H9 (cell line): ENCODE data around the gene COX7A2L. TPM values are rescaled to one million over a fixed set of nuclear protein-coding genes. Genes with fewer than 3 reads are reported as not detected.

Source experiments
- DNase-seq: peaks from one replicate; pipeline ENCODE4 v3.0.0-alpha.2; 2017
- H2AFZ ChIP-seq: one replicate; pipeline ENCODE4 v1.6.1; 2013; ENCODE audit warnings: mild to moderate bottlenecking, low read length, control low read depth, moderate library complexity
- H2AK5ac ChIP-seq: 2 replicates; pipeline ENCODE4 v1.6.1; 2013; ENCODE audit warnings: low read length, control low read depth, mixed read lengths; ENCODE audit not compliant: insufficient read length
- H2BK120ac ChIP-seq: one replicate; pipeline ENCODE4 v1.6.1; 2013; ENCODE audit warnings: low read depth, mild to moderate bottlenecking, low read length, control low read depth, inconsistent platforms; ENCODE audit not compliant: poor library complexity, severe bottlenecking
- H2BK12ac ChIP-seq: 2 replicates; pipeline ENCODE4 v1.6.1; 2013; ENCODE audit warnings: low read length, control low read depth, mixed read lengths, low read depth; ENCODE audit not compliant: insufficient read length
- H2BK15ac ChIP-seq: 2 replicates; pipeline ENCODE4 v1.6.1; 2013; ENCODE audit warnings: low read depth, low read length, control low read depth
- H2BK20ac ChIP-seq: one replicate; pipeline ENCODE4 v1.6.1; 2013; ENCODE audit warnings: low read depth, mild to moderate bottlenecking, low read length, control low read depth, inconsistent platforms; ENCODE audit not compliant: poor library complexity, severe bottlenecking
- H2BK5ac ChIP-seq: 2 replicates; pipeline ENCODE4 v1.6.1; 2013; ENCODE audit warnings: low read length, control low read depth, mixed read lengths; ENCODE audit not compliant: insufficient read length
- H3K14ac ChIP-seq: 2 replicates; pipeline ENCODE4 v1.6.1; 2013; ENCODE audit warnings: low read length, control low read depth; ENCODE audit not compliant: insufficient read depth
- H3K18ac ChIP-seq: 2 replicates; pipeline ENCODE4 v1.6.1; 2013; ENCODE audit warnings: low read depth, mild to moderate bottlenecking, mixed read lengths, low read length, control low read depth; ENCODE audit not compliant: insufficient read length
- H3K23ac ChIP-seq: 2 replicates; pipeline ENCODE4 v1.6.1; 2013; ENCODE audit warnings: low read length, control low read depth, mixed read lengths, low read depth; ENCODE audit not compliant: insufficient read length
- H3K23me2 ChIP-seq: 2 replicates; pipeline ENCODE4 v1.6.1; 2013; ENCODE audit warnings: low read depth, mild to moderate bottlenecking, mixed read lengths, low read length, control low read depth; ENCODE audit not compliant: insufficient read length, poor library complexity, severe bottlenecking
- H3K27ac ChIP-seq: 2 replicates; pipeline ENCODE4 v1.5.1; 2013; ENCODE audit warnings: low read length, control low read depth, mixed read lengths, low read depth; ENCODE audit not compliant: insufficient read length
- H3K27me3 ChIP-seq: 2 replicates; pipeline ENCODE4 v1.6.1; 2013; ENCODE audit warnings: low read length, control low read depth, inconsistent platforms; ENCODE audit not compliant: insufficient read depth
- H3K4ac ChIP-seq: 2 replicates; pipeline ENCODE4 v1.6.1; 2013; ENCODE audit warnings: low read depth, mild to moderate bottlenecking, control low read depth, inconsistent platforms, low read length, moderate library complexity
- H3K4me1 ChIP-seq: 2 replicates; pipeline ENCODE4 v1.6.1; 2013; ENCODE audit warnings: low read length, control low read depth, inconsistent platforms; ENCODE audit not compliant: insufficient read depth
- H3K4me2 ChIP-seq: 2 replicates; pipeline ENCODE4 v1.6.1; 2013; ENCODE audit warnings: low read length, control low read depth, mixed read lengths; ENCODE audit not compliant: insufficient read length, insufficient read depth
- H3K56ac ChIP-seq: 2 replicates; pipeline ENCODE4 v1.6.1; 2013; ENCODE audit warnings: low read depth, mild to moderate bottlenecking, mixed read lengths, low read length, control low read depth; ENCODE audit not compliant: insufficient read length
- H3K79me1 ChIP-seq: 2 replicates; pipeline ENCODE4 v1.6.1; 2013; ENCODE audit warnings: low read depth, mild to moderate bottlenecking, moderate library complexity, low read length, control low read depth, inconsistent platforms; ENCODE audit not compliant: insufficient read depth, poor library complexity, severe bottlenecking
- H3K79me2 ChIP-seq: 2 replicates; pipeline ENCODE4 v1.6.1; 2013; ENCODE audit warnings: low read length, control low read depth, inconsistent platforms; ENCODE audit not compliant: insufficient read depth
- H3K9ac ChIP-seq: 2 replicates; pipeline ENCODE4 v1.6.1; 2013; ENCODE audit warnings: low read length, control low read depth, mixed read lengths; ENCODE audit not compliant: insufficient read length; ENCODE audit errors: extremely low read depth
- H3K9me3 ChIP-seq: one replicate; pipeline ENCODE4 v1.6.1; 2013; ENCODE audit warnings: low read depth, low read length, inconsistent platforms; ENCODE audit not compliant: control insufficient read depth
- H3T11ph ChIP-seq: one replicate; pipeline ENCODE4 v1.6.1; 2013; ENCODE audit warnings: mild to moderate bottlenecking, low read length, control low read depth, inconsistent platforms
- H4K20me1 ChIP-seq: one replicate; pipeline ENCODE4 v1.6.1; 2013; ENCODE audit not compliant: control insufficient read depth, insufficient read length, insufficient read depth
- H4K5ac ChIP-seq: 2 replicates; pipeline ENCODE4 v1.6.1; 2013; ENCODE audit warnings: low read depth, mild to moderate bottlenecking, mixed read lengths, low read length, control low read depth; ENCODE audit not compliant: insufficient read length
- H4K8ac ChIP-seq: replicated peaks from 2 replicates; pipeline ENCODE4 v1.6.1; 2013; ENCODE audit warnings: low read length, control low read depth, mixed read lengths, low read depth; ENCODE audit not compliant: insufficient read length
- H4K91ac ChIP-seq: 2 replicates; pipeline ENCODE4 v1.6.1; 2013; ENCODE audit warnings: low read depth, mild to moderate bottlenecking, moderate library complexity, mixed read lengths, low read length, control low read depth; ENCODE audit not compliant: insufficient read length
- H3K27ac Mint-ChIP-seq, 3 experiments: 2 replicates in 2 of 3; 3 replicates in 1 of 3; pipeline ENCODE4 v1.8.0; 2020 to 2021; ENCODE audit warnings: mixed read lengths in 3 of 3, mild to moderate bottlenecking in 1 of 3, moderate library complexity in 1 of 3
- H3K27me3 Mint-ChIP-seq: 2 replicates; pipeline ENCODE4 v1.8.0; 2021; ENCODE audit warnings: low read depth, mild to moderate bottlenecking, moderate library complexity, mixed read lengths
- H3K36me3 Mint-ChIP-seq, 3 experiments: 2 replicates in 2 of 3; 3 replicates in 1 of 3; pipeline ENCODE4 v1.8.0; 2020 to 2021; ENCODE audit warnings: low read depth in 3 of 3, mixed read lengths in 3 of 3; ENCODE audit not compliant: insufficient read depth in 1 of 3
- H3K4me1 Mint-ChIP-seq, 2 experiments: 2 replicates each; pipeline ENCODE4 v1.8.0; 2020; ENCODE audit warnings: mixed read lengths in 2 of 2
- H3K4me3 Mint-ChIP-seq, 2 experiments: 2 replicates in 1 of 2; 3 replicates in 1 of 2; pipeline ENCODE4 v1.8.0; 2020 to 2021; ENCODE audit warnings: mild to moderate bottlenecking in 2 of 2, mixed read lengths in 2 of 2, moderate library complexity in 1 of 2
- H3K9me3 Mint-ChIP-seq, 2 experiments: 2 replicates in 1 of 2; 3 replicates in 1 of 2; pipeline ENCODE4 v1.8.0; 2020; ENCODE audit warnings: mild to moderate bottlenecking in 2 of 2, mixed read lengths in 2 of 2, moderate library complexity in 1 of 2
- WGBS: extraction: QIAGEN DNeasy Blood & Tissue Kit; methylation state at CpG from one replicate; pipeline ENCODE4 v1.1.7; 2013; ENCODE audit warnings: missing lambda C conversion rate, low lambda C conversion rate, mixed read lengths; ENCODE audit not compliant: insufficient read length; ENCODE audit errors: extremely low coverage; 5-methylcytosine and 5-hydroxymethylcytosine counted together
- total RNA-seq: library from RNA; stranded (reverse); gene quantifications from 2 replicates; pipeline ENCODE4 v1.2.1, GENCODE V29; 2021
- TF ChIP-seq, protein P1 (sequence below): fragments of 200-600 bp; sonication (generic); conservative IDR thresholded peaks from 3 replicates; pipeline ENCODE4 v1.8.0; 2021; ENCODE audit warnings: antibody characterized with exemption, mild to moderate bottlenecking

The COX7A2L gene
- total RNA-seq, 1 experiment from 2014 or later: 102 TPM

GRCh38 chr2:42321452-42322064 is 39.5 kb downstream of the COX7A2L start:
- Mint-ChIP-seq H3K9me3 (no peaks in the 10 kb centered on the region), H3K27me3 (no peaks in the 10 kb centered on the region), H3K4me1 (no peaks in the 10 kb centered on the region), H3K4me3 (no peak overlapping the region), H3K27ac (no peak overlapping the region), H3K36me3 (peaks cover 20 to 25% (median 23%) of the 10 kb centered on the region in 3 experiments; a peak in 6 of 7 replicates)
- Histone ChIP-seq H2AK5ac (no peak overlapping the region), H3K23me2 (no peaks in the 10 kb centered on the region), H2BK120ac (no peak overlapping the region), H2BK5ac (no peak overlapping the region), H4K20me1 (no peaks in the 10 kb centered on the region), H3K27me3 (no peaks in the 10 kb centered on the region), H4K91ac (no peak overlapping the region), H3K79me2 (no peaks in the 10 kb centered on the region), H2BK15ac (no peak overlapping the region), H3K79me1 (no peaks in the 10 kb centered on the region), H3K27ac (no peak overlapping the region), H2BK12ac (no peak overlapping the region), H4K8ac (no peak overlapping the region), H3K4ac (no peak overlapping the region), H2AFZ (no peak overlapping the region), H3T11ph (no peak overlapping the region), H3K18ac (no peak overlapping the region), H2BK20ac (no peak overlapping the region), H3K23ac (no peak overlapping the region), H3K4me1 (no peaks in the 10 kb centered on the region), H4K5ac (no peak overlapping the region), H3K4me2 (no peak overlapping the region), H3K9ac (no peak overlapping the region), H3K14ac (no peak overlapping the region), H3K9me3 (no peaks in the 10 kb centered on the region), H3K56ac (no peak overlapping the region)
- no peak for DNase-seq
- TF ChIP-seq, protein P1, sequence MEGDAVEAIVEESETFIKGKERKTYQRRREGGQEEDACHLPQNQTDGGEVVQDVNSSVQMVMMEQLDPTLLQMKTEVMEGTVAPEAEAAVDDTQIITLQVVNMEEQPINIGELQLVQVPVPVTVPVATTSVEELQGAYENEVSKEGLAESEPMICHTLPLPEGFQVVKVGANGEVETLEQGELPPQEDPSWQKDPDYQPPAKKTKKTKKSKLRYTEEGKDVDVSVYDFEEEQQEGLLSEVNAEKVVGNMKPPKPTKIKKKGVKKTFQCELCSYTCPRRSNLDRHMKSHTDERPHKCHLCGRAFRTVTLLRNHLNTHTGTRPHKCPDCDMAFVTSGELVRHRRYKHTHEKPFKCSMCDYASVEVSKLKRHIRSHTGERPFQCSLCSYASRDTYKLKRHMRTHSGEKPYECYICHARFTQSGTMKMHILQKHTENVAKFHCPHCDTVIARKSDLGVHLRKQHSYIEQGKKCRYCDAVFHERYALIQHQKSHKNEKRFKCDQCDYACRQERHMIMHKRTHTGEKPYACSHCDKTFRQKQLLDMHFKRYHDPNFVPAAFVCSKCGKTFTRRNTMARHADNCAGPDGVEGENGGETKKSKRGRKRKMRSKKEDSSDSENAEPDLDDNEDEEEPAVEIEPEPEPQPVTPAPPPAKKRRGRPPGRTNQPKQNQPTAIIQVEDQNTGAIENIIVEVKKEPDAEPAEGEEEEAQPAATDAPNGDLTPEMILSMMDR: no peak
- WGBS: no CpG with 5 or more reads among the region's 2 CpGs
